HG03045 (cell line): Measurements from ENCODE around the gene PDE2A.

Experiments used
- ATAC-seq: cut with Tn5 transposase; IDR thresholded peaks from one replicate; pipeline ENCODE4 v1.9.1; 2021; ENCODE audit warnings: mild to moderate bottlenecking, moderate library complexity; ENCODE audit not compliant: unreplicated experiment

The PDE2A gene

GRCh38 chr11:72705442-72706365 is 31.5 kb upstream of the PDE2A start:
- no peak for ATAC-seq

GRCh38 chr11:72704783-72705265 is 30.6 kb upstream of the PDE2A start:
- no peak for ATAC-seq

GRCh38 chr11:72704028-72704782 is 30.0 kb upstream of the PDE2A start:
- no peak for ATAC-seq

GRCh38 chr11:72703267-72704008 is 29.2 kb upstream of the PDE2A start:
- no peak for ATAC-seq

GRCh38 chr11:72702577-72703241 is 28.5 kb upstream of the PDE2A start:
- ATAC-seq = no peak

- ATAC-seq = no peak
Measured at GRCh38 chr11:72702096-72702495, 27.9 kb upstream of the PDE2A start.

GRCh38 chr11:72701466-72701865 is 27.2 kb upstream of the PDE2A start:
- ATAC-seq = no peak

- ATAC-seq = no peak
Measured at GRCh38 chr11:72700146-72700545, 25.9 kb upstream of the PDE2A start.

- no peak for ATAC-seq
Measured at GRCh38 chr11:72697814-72698213, 23.6 kb upstream of the PDE2A start.

- no peak for ATAC-seq
Measured at GRCh38 chr11:72696866-72697700, 22.9 kb upstream of the PDE2A start.

GRCh38 chr11:72695354-72695753 is 21.1 kb upstream of the PDE2A start:
- no peak for ATAC-seq

- no peak for ATAC-seq
Measured at GRCh38 chr11:72693271-72693968, 19.2 kb upstream of the PDE2A start.

- ATAC-seq = no peak
Measured at GRCh38 chr11:72692498-72693237, 18.4 kb upstream of the PDE2A start.

GRCh38 chr11:72690166-72690565 is 15.9 kb upstream of the PDE2A start:
- ATAC-seq = no peak

- ATAC-seq = no peak
Measured at GRCh38 chr11:72688929-72689328, 14.7 kb upstream of the PDE2A start.

- ATAC-seq = no peak
Measured at GRCh38 chr11:72688486-72688885, 14.3 kb upstream of the PDE2A start.

GRCh38 chr11:72687326-72687725 is 13.1 kb upstream of the PDE2A start:
- ATAC-seq = no peak

- ATAC-seq = no peak
Measured at GRCh38 chr11:72686639-72687220, 12.5 kb upstream of the PDE2A start.
